GM10847 (cell line): Measurements from ENCODE around the gene TMEFF2.

ENCODE experiments used
- POLR2A ChIP-seq: IDR thresholded peaks from 2 replicates; pipeline ENCODE4 v1.6.1; 2011; ENCODE audit not compliant: insufficient read length; ENCODE audit errors: extremely low read depth

The TMEFF2 gene

DNA sequence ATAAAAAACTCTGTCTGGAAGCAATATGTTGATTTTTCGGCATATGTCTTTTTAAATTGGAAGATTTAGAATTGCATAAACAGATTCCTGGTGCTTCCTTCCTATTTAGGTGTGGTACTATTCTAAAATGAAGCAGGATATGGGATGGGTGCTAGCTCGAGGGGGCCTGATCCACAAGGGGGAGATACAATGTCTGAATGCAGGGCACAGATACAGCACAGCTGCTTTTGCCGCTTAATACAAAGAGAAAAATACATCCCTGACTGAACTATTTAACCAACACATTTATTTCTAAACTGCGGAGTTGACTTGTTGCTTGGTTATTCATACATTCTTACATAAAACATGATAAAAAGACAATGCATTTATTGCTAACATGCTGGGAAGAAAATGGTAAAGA is 169.1 kb downstream of the TMEFF2 start:
- TF ChIP-seq POLR2A: no peak

DNA sequence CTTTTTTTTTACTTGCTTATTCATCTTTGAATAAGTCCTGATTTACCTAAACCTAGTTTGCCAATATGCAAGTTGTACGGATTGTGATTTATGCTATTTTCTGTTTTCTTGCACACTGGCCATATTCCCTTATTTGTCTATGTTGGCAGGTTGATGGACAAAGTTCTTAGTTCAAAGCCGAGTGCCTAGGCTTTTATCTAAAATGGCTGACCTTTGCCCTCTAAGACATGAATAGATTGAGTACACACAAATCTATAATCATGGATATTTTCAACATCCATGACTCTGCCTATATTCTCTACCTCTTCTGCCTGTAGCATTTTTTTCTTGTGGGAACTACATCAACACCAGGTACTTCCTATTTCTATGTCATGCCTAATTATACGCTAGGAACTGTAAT is 171.7 kb downstream of the TMEFF2 start:
- no peak for TF ChIP-seq POLR2A

DNA sequence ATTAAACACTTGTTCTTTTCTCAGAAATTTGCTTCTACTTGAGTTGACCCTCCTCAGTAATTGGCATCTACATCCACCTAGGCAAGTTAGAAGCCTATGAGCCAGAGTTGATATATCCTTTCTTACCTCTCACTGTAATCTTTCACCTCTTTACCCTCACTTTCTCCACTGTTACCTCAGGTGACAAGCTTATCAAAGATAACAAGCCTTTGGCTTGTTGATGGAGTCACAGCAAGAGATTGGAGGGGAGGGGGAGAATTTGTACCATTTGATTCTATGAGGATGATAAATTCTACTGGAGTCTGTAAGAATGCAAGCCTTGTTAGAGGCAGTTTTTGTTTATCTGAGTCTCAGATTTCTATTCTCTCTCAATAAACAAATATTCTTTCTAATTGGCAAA is 176.9 kb downstream of the TMEFF2 start:
- TF ChIP-seq POLR2A: no peak

DNA sequence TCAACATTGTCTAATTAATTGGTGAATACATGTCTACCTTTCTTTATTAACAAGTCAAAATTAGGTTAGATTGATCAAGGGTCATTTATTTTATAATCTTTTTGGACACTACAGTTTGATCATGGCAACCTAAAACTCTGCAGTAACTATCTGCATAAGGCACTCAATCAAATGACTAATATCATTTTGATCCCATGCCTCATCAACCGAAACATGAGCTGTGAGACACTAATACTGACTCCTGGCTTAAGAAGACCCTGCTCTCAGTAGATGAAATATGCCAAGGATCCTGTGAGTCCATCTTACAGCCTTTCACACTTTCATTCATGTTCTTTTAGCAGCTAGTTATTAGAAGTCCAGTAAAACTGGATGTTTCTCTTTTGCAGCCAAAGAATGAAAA is 178.5 kb downstream of the TMEFF2 start:
- TF ChIP-seq POLR2A: no peak

DNA sequence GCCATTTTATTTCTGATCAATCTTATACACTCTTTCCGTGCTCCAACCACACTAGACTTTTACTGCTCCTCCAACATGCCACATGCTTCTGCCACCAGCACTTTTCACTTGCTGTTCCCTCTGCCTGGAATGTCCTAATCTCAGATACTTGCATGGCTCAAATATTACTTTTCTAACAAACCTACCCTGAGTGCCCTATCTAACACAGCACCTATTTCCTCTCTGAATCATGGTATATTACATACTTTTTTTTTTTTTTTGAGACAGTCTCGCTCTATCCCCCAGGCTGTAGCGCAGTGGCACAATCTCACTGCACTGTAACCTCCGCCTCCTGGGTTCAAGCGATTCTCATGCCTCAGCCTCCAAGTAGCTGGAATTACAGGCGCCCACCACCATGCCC is 181.5 kb downstream of the TMEFF2 start:
- TF ChIP-seq POLR2A: no peak

GRCh38 chr2:192011196-192011595 is 183.5 kb downstream of the TMEFF2 start:
- TF ChIP-seq POLR2A: no peak

GRCh38 chr2:192010073-192010472 is 184.7 kb downstream of the TMEFF2 start:
- TF ChIP-seq POLR2A: no peak

DNA sequence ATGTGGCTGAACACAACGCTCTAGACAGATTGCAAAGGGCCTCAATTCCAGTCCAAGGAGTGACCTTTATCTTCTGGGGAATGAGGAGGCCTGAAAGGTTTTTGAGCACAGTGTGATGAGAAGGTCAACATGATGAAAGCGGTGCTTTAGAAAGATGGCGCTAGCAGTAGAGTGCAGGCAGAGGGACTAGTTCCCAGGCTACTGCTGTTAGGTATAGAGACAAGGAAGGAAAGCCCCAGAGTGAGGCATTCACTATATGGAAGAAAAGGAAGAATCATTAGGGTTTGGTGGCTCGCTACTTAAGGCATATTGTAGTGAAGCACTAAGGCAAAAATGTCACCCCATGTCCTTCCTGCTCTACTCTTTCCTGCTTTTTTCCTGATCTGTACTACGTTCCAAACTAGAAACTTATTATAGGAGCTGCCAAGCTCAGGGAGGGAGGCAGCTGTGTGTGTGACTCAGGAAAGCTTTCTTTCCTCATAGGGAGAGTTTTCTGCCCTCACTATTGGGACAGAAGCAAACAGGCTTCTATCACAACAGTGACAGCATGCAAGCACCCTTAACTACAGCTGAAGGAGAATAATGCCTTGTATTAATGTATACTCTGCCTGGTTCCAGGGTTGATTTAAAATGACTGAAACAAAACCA is 187.0 kb downstream of the TMEFF2 start:
- no peak for TF ChIP-seq POLR2A

DNA sequence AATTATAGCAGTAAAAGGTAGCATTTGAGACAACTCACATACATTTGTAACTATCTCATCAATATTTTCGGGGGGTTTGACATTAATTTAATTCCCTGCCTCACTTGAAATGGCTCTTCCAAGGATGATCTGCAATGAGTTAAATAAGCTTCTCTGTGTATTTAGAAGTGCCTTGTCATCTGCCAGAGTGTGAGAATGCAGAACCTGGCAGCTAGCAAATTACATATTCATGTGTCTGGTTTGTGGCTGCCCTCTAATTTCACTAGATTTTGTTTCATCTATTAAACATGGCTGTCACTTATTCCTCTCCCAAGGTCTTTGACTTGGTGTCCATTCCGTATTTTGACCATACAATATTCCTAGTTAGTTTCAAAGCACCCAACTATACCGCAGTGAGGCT is 189.5 kb downstream of the TMEFF2 start:
- TF ChIP-seq POLR2A: no peak

- no peak for TF ChIP-seq POLR2A
Observed at GRCh38 chr2:192004188-192004963, 190.4 kb downstream of the TMEFF2 start.

DNA sequence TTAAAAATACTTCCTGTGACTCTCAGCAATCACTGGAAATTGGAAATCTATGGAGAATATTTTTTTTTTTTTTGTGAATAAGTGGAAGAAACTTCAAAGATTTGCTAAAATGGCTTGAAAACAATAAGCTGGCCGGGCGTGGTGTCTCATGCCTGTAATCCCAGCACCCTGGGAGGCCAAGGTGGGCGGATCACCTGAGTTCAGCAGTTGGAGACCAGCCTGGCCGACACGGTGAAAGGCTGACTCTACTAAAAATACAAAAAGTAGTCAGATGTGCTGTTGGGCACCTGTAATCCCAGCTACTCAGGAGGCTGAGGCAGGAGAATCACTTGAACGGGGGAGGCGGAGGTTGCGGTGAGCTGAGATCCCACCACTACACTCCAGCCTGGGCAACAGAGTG is 192.3 kb downstream of the TMEFF2 start:
- no peak for TF ChIP-seq POLR2A

- TF ChIP-seq POLR2A: no peak
Observed at GRCh38 chr2:192000196-192000980, 194.3 kb downstream of the TMEFF2 start.

DNA sequence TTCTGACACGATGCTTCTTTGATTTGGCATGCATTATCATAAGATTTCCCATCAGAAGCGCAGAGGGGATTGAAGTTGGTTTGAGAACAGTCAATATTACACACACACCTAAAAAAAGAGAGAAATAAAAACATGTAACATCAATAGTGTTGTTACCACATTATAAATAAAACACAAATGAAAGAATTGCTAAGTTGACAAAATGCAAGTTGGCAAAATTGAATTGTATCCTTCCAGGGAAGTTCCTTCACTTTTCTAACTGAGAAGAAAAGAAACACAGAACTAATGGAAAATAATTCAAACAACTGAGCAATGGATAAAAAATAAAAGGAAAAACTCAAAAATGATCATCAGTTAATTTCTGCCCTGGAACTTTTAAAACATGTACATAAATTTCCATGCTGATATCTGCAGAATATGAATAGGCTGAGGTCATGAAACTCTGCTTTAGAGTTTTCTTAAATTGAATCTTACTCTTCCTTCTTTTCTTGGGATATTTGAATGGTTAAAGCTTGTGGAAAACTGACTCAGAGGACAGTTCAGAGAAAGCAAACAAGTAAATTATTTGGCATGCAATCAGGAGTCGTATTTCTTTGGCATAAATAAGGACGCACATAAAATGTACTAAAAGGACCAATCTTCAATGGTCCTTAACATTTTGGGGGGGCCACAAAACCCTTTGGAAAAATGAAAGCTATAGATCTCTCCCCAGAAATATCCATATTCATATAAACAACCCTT is 195.5 kb downstream of the TMEFF2 start:
- no peak for TF ChIP-seq POLR2A

DNA sequence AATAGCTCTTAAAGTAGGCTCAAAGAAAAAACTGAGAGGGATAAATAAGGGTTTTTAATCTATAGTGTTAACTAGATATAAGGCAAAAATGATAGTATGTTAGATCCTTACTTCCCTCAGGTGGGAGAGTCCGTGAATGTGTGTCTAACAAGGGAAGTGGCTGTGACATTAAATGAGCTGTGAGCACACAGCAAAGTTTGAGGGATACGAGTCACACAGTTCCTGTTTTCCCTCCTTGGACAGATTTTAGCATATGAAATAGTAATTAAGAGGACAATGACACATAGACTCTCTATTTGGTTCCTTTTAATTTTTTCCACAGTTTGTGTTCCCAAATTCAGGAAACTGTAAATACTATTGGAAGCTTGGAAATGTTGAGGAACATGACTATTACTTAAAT is 199.4 kb downstream of the TMEFF2 start:
- TF ChIP-seq POLR2A: no peak

DNA sequence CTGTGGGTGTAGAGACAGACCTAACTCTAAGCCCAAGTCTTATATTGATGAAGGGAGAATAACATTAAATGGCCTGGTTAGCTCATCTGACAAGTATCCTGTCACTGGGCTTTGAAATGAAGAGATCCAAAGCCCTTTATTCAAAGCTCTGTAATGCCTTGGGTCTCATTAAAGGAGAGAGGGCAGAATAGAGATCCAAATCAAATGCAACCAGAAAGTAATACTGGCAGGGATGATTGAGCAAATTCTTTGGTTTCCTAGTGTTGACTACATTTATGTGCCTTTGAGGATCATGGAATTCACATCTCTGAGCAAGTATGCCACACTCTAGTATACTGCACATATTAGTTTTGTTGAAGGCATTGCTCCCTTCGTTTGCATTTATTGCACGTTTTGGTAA is 200.0 kb downstream of the TMEFF2 start:
- no peak for TF ChIP-seq POLR2A
